SW480 (cell line): ENCODE results near the gene ALOX12.
A peak's percentile ranks its signal among the peaks of the same experiment; 100 is the strongest.
"Not testable (repeated sequence)": the region's sequence is repeated elsewhere in the genome, so short reads cannot be mapped to it uniquely, and the experiment has no call there.

Source experiments
- DNase-seq: peaks from one replicate; pipeline ENCODE4 v3.0.0-alpha.2; 2016; ENCODE audit warnings: low spot score

The ALOX12 gene

GRCh38 chr17:7045492-7046126 is 49.8 kb downstream of the ALOX12 start:
- peak; percentile 80 for DNase-seq

- peak; percentile 55 for DNase-seq
Measured at GRCh38 chr17:7046127-7046724, 50.4 kb downstream of the ALOX12 start.

GRCh38 chr17:7046725-7047397 is 51.0 kb downstream of the ALOX12 start:
- peak; percentile 89 for DNase-seq

GRCh38 chr17:7047566-7047965 is 51.7 kb downstream of the ALOX12 start:
- DNase-seq, result no peak

- DNase-seq, result no peak
Measured at GRCh38 chr17:7048968-7049367, 53.1 kb downstream of the ALOX12 start.

- not testable (repeated sequence) for DNase-seq
Measured at GRCh38 chr17:7050583-7050982, 54.7 kb downstream of the ALOX12 start.

- peak; percentile 55 for DNase-seq
Measured at GRCh38 chr17:7056386-7056785, 60.5 kb downstream of the ALOX12 start.

GRCh38 chr17:7058831-7059447 is 63.1 kb downstream of the ALOX12 start:
- no peak for DNase-seq
